OCI-LY3 (cell line): ENCODE results near the gene PCNX2.

ENCODE experiments used
- CTCF ChIP-seq: fragments of 200-600, 300-600 bp; sonication (generic); IDR thresholded peaks from 2 replicates; pipeline ENCODE4 v1.5.1; 2014; ENCODE audit warnings: antibody characterized with exemption, low read length, low read depth
- EZH2phosphoT487 ChIP-seq: fragments of 200-600 bp; shearing (Covaris generic); IDR thresholded peaks from 2 replicates; pipeline ENCODE4 v1.6.1; 2018; ENCODE audit warnings: antibody characterized with exemption, mixed run types, low read depth

- no peak for TF ChIP-seq CTCF
- no peak for TF ChIP-seq EZH2phosphoT487
These were observed 44.6 kb upstream of the PCNX2 start for GRCh38 chr1:233340031-233340555.
